ENCODE results near the gene OR6C2.
"Not testable (repeated sequence)": the region's sequence is repeated elsewhere in the genome, so short reads cannot be mapped to it uniquely, and the experiment has no call there.

Gene OR6C2

DNA sequence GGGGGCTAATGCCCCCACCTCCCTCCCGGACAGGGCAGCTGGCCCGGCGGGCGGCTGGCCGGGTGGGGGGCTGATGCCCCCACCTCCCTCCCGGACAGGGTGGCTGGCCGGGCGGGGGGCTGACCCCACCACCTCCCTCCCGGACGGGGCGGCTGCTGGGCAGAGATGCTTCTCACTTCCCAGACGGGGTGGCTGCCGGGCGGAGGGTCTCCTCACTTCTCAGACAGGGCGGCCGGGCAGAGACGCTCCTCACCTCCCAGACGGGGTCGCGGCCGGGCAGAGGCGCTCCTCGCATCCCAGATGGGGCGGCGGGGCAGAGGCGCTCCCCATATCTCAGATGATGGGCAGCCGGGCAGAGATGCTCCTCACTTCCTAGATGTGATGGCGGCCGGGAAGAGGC lies 35.3 kb downstream of the OR6C2 start:
- not testable (repeated sequence) for DNase-seq

DNA sequence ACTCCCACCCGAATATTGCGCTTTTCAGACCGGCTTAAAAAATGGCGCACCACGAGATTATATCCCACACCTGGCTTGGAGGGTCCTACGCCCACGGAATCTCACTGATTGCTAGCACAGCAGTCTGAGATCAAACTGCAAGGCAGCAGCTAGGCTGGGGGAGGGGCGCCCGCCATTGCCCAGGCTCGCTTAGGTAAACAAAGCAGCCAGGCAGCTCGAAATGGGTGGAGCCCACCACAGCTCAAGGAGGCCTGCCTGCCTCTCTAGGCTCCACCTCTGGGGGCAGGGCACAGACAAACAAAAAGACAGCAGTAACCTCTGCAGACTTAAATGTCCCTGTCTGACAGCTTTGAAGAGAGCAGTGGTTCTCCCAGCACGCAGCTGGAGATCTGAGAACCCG lies 40.4 kb downstream of the OR6C2 start:
- not testable (repeated sequence) for DNase-seq

DNA sequence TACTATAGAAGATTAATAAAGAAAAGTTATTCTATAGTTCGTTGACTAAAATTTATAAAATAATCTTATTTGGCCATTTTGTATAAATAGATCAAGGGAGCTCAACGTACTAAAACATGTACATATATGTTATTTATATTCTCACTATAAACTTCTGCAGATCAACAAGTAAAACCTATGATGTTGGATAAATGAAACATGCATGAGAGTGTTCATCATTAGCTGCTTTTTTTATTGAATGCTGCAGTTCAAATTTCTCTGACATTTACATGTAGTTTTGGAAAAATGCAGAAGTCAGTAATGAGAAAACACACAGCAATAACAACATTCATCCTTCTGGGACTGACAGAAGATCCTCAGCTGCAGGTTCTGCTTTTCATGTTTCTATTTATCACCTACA lies 48.2 kb downstream of the OR6C2 start, which contains the start of gene OR6C68:
TSS of gene OR6C68 (plus strand) at position 301 of the 400 bp plus-strand sequence. CDS start at position 301, 0 bp downstream.
- no peak for DNase-seq

- DNase-seq, result no peak
Observed at GRCh38 chr12:55495490-55495889, 51.6 kb downstream of the OR6C2 start.

GRCh38 chr12:55499231-55499630 lies 55.4 kb downstream of the OR6C2 start:
- DNase-seq, result no peak

- DNase-seq, result no peak
Observed at GRCh38 chr12:55499810-55500252, 56.0 kb downstream of the OR6C2 start.

GRCh38 chr12:55501601-55502000 lies 57.7 kb downstream of the OR6C2 start:
- no peak for DNase-seq

All from NCI-H69 (cell line).